Neural cell (in vitro differentiated cells): ENCODE measurements around the gene PCDH10. TPM values are rescaled to one million over a fixed set of nuclear protein-coding genes. Genes with fewer than 3 reads are reported as not detected.

Source experiments
- H2AFZ ChIP-seq: fragments of 200-600, 300-800 bp; sonication (generic), shearing (Covaris generic); 2 replicates; pipeline ENCODE4 v1.6.0; 2014; ENCODE audit warnings: low read depth, mild to moderate bottlenecking, antibody characterized with exemption, low read length, moderate library complexity
- H3F3A ChIP-seq: fragments of 200-600 bp; shearing (Covaris generic); 2 replicates; pipeline ENCODE4 v1.6.1; 2016; ENCODE audit warnings: mild to moderate bottlenecking, moderate library complexity, mixed read lengths, antibody characterized with exemption, low read length; ENCODE audit not compliant: insufficient read depth, poor library complexity, severe bottlenecking
- H3K27ac ChIP-seq: fragments of 200-600, 300-800 bp; sonication (generic), shearing (Covaris generic); 2 replicates; pipeline ENCODE4 v1.5.1; 2014; ENCODE audit warnings: mild to moderate bottlenecking, low read length, moderate library complexity
- H3K27me3 ChIP-seq: fragments of 300-800, 200-600 bp; sonication (generic), shearing (Covaris generic); 2 replicates; pipeline ENCODE4 v1.6.0; 2014; ENCODE audit warnings: mild to moderate bottlenecking, low read depth, low read length, moderate library complexity; ENCODE audit not compliant: insufficient read depth
- H3K36me3 ChIP-seq: fragments of 300-800, 200-600 bp; sonication (generic), shearing (Covaris generic); 2 replicates; pipeline ENCODE4 v1.5.1; 2014; ENCODE audit warnings: mild to moderate bottlenecking, antibody characterized with exemption, low read length, moderate library complexity; ENCODE audit not compliant: insufficient read depth
- H3K4me2 ChIP-seq: fragments of 300-800, 200-600 bp; sonication (generic), shearing (Covaris generic); 2 replicates; pipeline ENCODE4 v1.6.0; 2014; ENCODE audit warnings: mild to moderate bottlenecking, low read length
- H3K4me3 ChIP-seq: fragments of 300-800, 200-600 bp; sonication (generic), shearing (Covaris generic); 2 replicates; pipeline ENCODE4 v1.5.1; 2014; ENCODE audit warnings: mild to moderate bottlenecking, low read length, moderate library complexity
- H3K79me2 ChIP-seq: fragments of 200-600 bp; shearing (Covaris generic); replicated peaks from 2 replicates; pipeline ENCODE4 v1.6.0; 2014; ENCODE audit warnings: mild to moderate bottlenecking, low read length, moderate library complexity; ENCODE audit not compliant: insufficient read depth
- H3K9ac ChIP-seq: fragments of 300-800, 200-600 bp; sonication (generic), shearing (Covaris generic); 2 replicates; pipeline ENCODE4 v1.6.1; 2016; ENCODE audit warnings: mild to moderate bottlenecking, low read length, mixed read lengths
- H3K9me2 ChIP-seq: fragments of 200-600 bp; shearing (Covaris generic); 2 replicates; pipeline ENCODE4 v1.6.1; 2016; ENCODE audit warnings: mild to moderate bottlenecking, low read length, mixed read lengths; ENCODE audit not compliant: insufficient read depth
- H3K9me3 ChIP-seq: fragments of 200-600, 300-800 bp; sonication (generic), shearing (Covaris generic); 2 replicates; pipeline ENCODE4 v1.6.1; 2016; ENCODE audit warnings: mild to moderate bottlenecking, mixed run types, low read length, moderate library complexity, mixed read lengths
- H4K20me1 ChIP-seq: fragments of 200-600 bp; shearing (Covaris generic); 2 replicates; pipeline ENCODE4 v1.6.1; 2016; ENCODE audit warnings: mild to moderate bottlenecking, mixed run types; ENCODE audit not compliant: insufficient read depth
- EP300 ChIP-seq: fragments of 450-650 bp; conservative IDR thresholded peaks from 2 replicates; pipeline ENCODE4 v1.6.1; 2014; ENCODE audit warnings: antibody characterized with exemption, mild to moderate bottlenecking, moderate library complexity; ENCODE audit not compliant: poor library complexity, severe bottlenecking
- EZH2 ChIP-seq: fragments of 200-600, 300-800 bp; shearing (Covaris generic), sonication (generic); IDR thresholded peaks from 2 replicates; pipeline ENCODE4 v1.6.1; 2014; ENCODE audit warnings: antibody characterized with exemption, low read length, borderline replicate concordance, mild to moderate bottlenecking; ENCODE audit not compliant: insufficient read depth, poor library complexity, severe bottlenecking
- MXI1 ChIP-seq: fragments of 450-650 bp; conservative IDR thresholded peaks from 2 replicates; pipeline ENCODE4 v1.6.1; 2014; ENCODE audit warnings: antibody characterized with exemption, mild to moderate bottlenecking; ENCODE audit not compliant: poor library complexity, severe bottlenecking
- POLR2AphosphoS5 ChIP-seq: IDR thresholded peaks from 2 replicates; pipeline ENCODE4 v1.6.1; 2012
- RAD21 ChIP-seq: fragments of 450-650 bp; conservative IDR thresholded peaks from 2 replicates; pipeline ENCODE4 v1.6.1; 2014; ENCODE audit warnings: antibody characterized with exemption, mild to moderate bottlenecking, moderate library complexity
- REST ChIP-seq: IDR thresholded peaks from 2 replicates; pipeline ENCODE4 v1.6.1; 2012; ENCODE audit warnings: borderline replicate concordance
- SMC3 ChIP-seq: fragments of 450-650 bp; conservative IDR thresholded peaks from 2 replicates; pipeline ENCODE4 v1.6.1; 2014; ENCODE audit warnings: antibody characterized with exemption, mild to moderate bottlenecking, moderate library complexity; ENCODE audit not compliant: poor library complexity
- TAF1 ChIP-seq: IDR thresholded peaks from 2 replicates; pipeline ENCODE4 v1.6.1; 2012; ENCODE audit warnings: low read depth
- polyA plus RNA-seq: library from polyadenylated mRNA; depleted of rRNA; stranded (reverse); fragments of >200 nt; gene quantifications from 2 replicates; pipeline ENCODE4 v1.2.3, GENCODE V29; 2014
- TF ChIP-seq, protein P1 (sequence below): fragments of 450-650 bp; IDR thresholded peaks from 2 replicates; pipeline ENCODE4 v1.5.1; 2014; ENCODE audit warnings: antibody characterized with exemption, mild to moderate bottlenecking, moderate library complexity; ENCODE audit not compliant: poor library complexity, severe bottlenecking

PCDH10 gene
- polyA plus RNA-seq, 1 donor from 2014 or later: 37.0 TPM

- no peak overlapping the region for H3K4me2 ChIP-seq
- H3K79me2 ChIP-seq: no peaks in the 10 kb centered on the region
Measured at GRCh38 chr4:133130171-133130570, 18.9 kb upstream of the PCDH10 start.

GRCh38 chr4:133131829-133132460 is 17.1 kb upstream of the PCDH10 start:
- Histone ChIP-seq H3K27me3 (no peaks in the 10 kb centered on the region), H3K9ac (no peak overlapping the region), H2AFZ (no peak overlapping the region), H3K79me2 (no peaks in the 10 kb centered on the region), H3F3A (no peaks in the 10 kb centered on the region), H3K9me2 (no peaks in the 10 kb centered on the region), H3K4me3 (no peak overlapping the region), H3K36me3 (no peaks in the 10 kb centered on the region), H3K9me3 (no peaks in the 10 kb centered on the region), H3K27ac (no peak overlapping the region), H4K20me1 (no peaks in the 10 kb centered on the region), H3K4me2 (no peak overlapping the region)
- TF ChIP-seq SMC3 (no peak), RAD21 (no peak), EZH2 (no peak), POLR2AphosphoS5 (no peak), MXI1 (no peak), TAF1 (no peak), EP300 (no peak), REST (no peak)
- TF ChIP-seq, protein P1, sequence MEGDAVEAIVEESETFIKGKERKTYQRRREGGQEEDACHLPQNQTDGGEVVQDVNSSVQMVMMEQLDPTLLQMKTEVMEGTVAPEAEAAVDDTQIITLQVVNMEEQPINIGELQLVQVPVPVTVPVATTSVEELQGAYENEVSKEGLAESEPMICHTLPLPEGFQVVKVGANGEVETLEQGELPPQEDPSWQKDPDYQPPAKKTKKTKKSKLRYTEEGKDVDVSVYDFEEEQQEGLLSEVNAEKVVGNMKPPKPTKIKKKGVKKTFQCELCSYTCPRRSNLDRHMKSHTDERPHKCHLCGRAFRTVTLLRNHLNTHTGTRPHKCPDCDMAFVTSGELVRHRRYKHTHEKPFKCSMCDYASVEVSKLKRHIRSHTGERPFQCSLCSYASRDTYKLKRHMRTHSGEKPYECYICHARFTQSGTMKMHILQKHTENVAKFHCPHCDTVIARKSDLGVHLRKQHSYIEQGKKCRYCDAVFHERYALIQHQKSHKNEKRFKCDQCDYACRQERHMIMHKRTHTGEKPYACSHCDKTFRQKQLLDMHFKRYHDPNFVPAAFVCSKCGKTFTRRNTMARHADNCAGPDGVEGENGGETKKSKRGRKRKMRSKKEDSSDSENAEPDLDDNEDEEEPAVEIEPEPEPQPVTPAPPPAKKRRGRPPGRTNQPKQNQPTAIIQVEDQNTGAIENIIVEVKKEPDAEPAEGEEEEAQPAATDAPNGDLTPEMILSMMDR: no peak

More at GRCh38 chr4:133130171-133130570, 18.9 kb upstream of the PCDH10 start:
- TF ChIP-seq EP300 (no peak), REST (no peak), TAF1 (no peak), EZH2 (no peak), POLR2AphosphoS5 (no peak), MXI1 (no peak)
- Histone ChIP-seq H3K9ac (no peak overlapping the region), H3K36me3 (no peaks in the 10 kb centered on the region), H3K27me3 (no peaks in the 10 kb centered on the region), H3K9me2 (no peaks in the 10 kb centered on the region), H2AFZ (no peak overlapping the region), H3F3A (no peaks in the 10 kb centered on the region), H4K20me1 (no peaks in the 10 kb centered on the region), H3K4me3 (no peak overlapping the region), H3K27ac (no peak overlapping the region), H3K9me3 (no peaks in the 10 kb centered on the region)
